ENCODE results near the gene SCNN1G. TPM values are rescaled to one million over a fixed set of nuclear protein-coding genes. Genes with fewer than 3 reads are reported as not detected.

Gene SCNN1G
- total and polyA plus RNA-seq, 4 donors = not detected

DNA sequence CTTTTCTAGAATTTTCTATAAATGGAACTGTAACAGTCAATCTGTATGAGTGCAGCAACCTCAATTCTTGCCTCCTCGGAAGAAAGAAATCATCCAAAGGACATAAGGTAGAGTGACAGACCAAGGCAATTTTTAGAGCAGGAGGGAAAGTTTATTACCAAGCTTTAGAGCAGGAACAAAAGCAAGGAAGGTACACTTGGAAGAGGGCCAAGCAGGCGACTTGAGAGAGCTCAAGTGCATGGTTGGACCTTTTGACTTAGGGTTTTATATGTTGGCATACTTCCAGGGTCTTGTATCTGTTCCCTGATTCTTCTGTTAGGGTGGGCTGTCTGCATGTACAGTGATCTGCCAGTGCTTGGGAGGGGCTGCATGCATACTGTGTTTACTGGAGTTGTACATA is 50.3 kb downstream of the SCNN1G start:
- Histone ChIP-seq H3K36me3 (ENCODE audit: control insufficient read depth in 4 of 4, insufficient read depth in 3 of 4, low read depth in 1 of 4, low read length in 3 of 4) (no peaks in the 10 kb centered on the region), H3K9me3 (ENCODE audit: control insufficient read depth in 4 of 4, low read length in 3 of 4) (no peaks in the 10 kb centered on the region), H3K27ac (ENCODE audit: low read depth in 1 of 2, low read length in 2 of 2) (no peak overlapping the region), H3K4me1 (ENCODE audit: control insufficient read depth in 4 of 4, insufficient read depth in 4 of 4, low read length in 3 of 4) (no peaks in the 10 kb centered on the region), H3K4me3 (ENCODE audit: low read depth in 1 of 3, low read length in 3 of 3) (no peak overlapping the region), H3K27me3 (ENCODE audit: control insufficient read depth in 4 of 4, insufficient read depth in 4 of 4, low read length in 3 of 4) (no peaks in the 10 kb centered on the region), H3K9ac (ENCODE audit: low read depth in 1 of 2, low read length in 2 of 2) (no peak overlapping the region)
- DNase-seq (ENCODE audit: low spot score) = no peak
- TF ChIP-seq FOXA2 (IDR thresholded peaks at IDR 0.05) = no peak
- TF ChIP-seq HNF4G (IDR thresholded peaks at IDR 0.05) = no peak
- TF ChIP-seq, protein P1, sequence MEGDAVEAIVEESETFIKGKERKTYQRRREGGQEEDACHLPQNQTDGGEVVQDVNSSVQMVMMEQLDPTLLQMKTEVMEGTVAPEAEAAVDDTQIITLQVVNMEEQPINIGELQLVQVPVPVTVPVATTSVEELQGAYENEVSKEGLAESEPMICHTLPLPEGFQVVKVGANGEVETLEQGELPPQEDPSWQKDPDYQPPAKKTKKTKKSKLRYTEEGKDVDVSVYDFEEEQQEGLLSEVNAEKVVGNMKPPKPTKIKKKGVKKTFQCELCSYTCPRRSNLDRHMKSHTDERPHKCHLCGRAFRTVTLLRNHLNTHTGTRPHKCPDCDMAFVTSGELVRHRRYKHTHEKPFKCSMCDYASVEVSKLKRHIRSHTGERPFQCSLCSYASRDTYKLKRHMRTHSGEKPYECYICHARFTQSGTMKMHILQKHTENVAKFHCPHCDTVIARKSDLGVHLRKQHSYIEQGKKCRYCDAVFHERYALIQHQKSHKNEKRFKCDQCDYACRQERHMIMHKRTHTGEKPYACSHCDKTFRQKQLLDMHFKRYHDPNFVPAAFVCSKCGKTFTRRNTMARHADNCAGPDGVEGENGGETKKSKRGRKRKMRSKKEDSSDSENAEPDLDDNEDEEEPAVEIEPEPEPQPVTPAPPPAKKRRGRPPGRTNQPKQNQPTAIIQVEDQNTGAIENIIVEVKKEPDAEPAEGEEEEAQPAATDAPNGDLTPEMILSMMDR (IDR thresholded peaks at IDR 0.05; ENCODE audit: low read depth, low read length, missing input control) = no peak
- no peak for TF ChIP-seq YY1 (IDR thresholded peaks at IDR 0.05)
- TF ChIP-seq, protein P2, sequence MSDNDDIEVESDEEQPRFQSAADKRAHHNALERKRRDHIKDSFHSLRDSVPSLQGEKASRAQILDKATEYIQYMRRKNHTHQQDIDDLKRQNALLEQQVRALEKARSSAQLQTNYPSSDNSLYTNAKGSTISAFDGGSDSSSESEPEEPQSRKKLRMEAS (IDR thresholded peaks at IDR 0.05) = no peak
- no peak for TF ChIP-seq JUND (IDR thresholded peaks at IDR 0.05)
- TF ChIP-seq NR2F2 (IDR thresholded peaks at IDR 0.05) = no peak
- TF ChIP-seq EGR1 (IDR thresholded peaks at IDR 0.05; ENCODE audit: low read depth in 2 of 2) = no peak
- TF ChIP-seq, protein P3, sequence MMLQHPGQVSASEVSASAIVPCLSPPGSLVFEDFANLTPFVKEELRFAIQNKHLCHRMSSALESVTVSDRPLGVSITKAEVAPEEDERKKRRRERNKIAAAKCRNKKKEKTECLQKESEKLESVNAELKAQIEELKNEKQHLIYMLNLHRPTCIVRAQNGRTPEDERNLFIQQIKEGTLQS (IDR thresholded peaks at IDR 0.05) = no peak
- no peak for TF ChIP-seq RAD21 (IDR thresholded peaks at IDR 0.05)
- no peak for TF ChIP-seq RXRA (IDR thresholded peaks at IDR 0.05)
- TF ChIP-seq, protein P4, sequence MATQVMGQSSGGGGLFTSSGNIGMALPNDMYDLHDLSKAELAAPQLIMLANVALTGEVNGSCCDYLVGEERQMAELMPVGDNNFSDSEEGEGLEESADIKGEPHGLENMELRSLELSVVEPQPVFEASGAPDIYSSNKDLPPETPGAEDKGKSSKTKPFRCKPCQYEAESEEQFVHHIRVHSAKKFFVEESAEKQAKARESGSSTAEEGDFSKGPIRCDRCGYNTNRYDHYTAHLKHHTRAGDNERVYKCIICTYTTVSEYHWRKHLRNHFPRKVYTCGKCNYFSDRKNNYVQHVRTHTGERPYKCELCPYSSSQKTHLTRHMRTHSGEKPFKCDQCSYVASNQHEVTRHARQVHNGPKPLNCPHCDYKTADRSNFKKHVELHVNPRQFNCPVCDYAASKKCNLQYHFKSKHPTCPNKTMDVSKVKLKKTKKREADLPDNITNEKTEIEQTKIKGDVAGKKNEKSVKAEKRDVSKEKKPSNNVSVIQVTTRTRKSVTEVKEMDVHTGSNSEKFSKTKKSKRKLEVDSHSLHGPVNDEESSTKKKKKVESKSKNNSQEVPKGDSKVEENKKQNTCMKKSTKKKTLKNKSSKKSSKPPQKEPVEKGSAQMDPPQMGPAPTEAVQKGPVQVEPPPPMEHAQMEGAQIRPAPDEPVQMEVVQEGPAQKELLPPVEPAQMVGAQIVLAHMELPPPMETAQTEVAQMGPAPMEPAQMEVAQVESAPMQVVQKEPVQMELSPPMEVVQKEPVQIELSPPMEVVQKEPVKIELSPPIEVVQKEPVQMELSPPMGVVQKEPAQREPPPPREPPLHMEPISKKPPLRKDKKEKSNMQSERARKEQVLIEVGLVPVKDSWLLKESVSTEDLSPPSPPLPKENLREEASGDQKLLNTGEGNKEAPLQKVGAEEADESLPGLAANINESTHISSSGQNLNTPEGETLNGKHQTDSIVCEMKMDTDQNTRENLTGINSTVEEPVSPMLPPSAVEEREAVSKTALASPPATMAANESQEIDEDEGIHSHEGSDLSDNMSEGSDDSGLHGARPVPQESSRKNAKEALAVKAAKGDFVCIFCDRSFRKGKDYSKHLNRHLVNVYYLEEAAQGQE (IDR thresholded peaks at IDR 0.05) = no peak
- TF ChIP-seq FOXA1 (IDR thresholded peaks at IDR 0.05) = no peak
- TF ChIP-seq HNF4A (conservative IDR thresholded peaks at IDR 0.05) = no peak
- no peak for TF ChIP-seq SP1 (IDR thresholded peaks at IDR 0.05)
- no peak for TF ChIP-seq GABPA (IDR thresholded peaks at IDR 0.05 in 1 of 2, conservative IDR thresholded peaks at IDR 0.05 in 1 of 2)
- TF ChIP-seq ZBTB33 (IDR thresholded peaks at IDR 0.05) = no peak
- TF ChIP-seq TAF1 (conservative IDR thresholded peaks at IDR 0.05) = no peak
- 56% methylated on average over 2 of the region's 2 CpGs for WGBS
